SK-N-SH treated with all-trans-retinoic acid at 6 μM for 48 hours (cell line): ENCODE measurements around the gene UNC5CL.

Source experiments
- ARNTL ChIP-seq: fragments of 450-650 bp; formaldehyde crosslinking; IDR thresholded peaks from 2 replicates; pipeline ENCODE4 v1.5.0; 2020; ENCODE audit warnings: low read depth, mild to moderate bottlenecking, moderate library complexity, borderline replicate concordance
- ESRRG ChIP-seq: fragments of 250-450 bp; sonication (Bioruptor Pico); IDR thresholded peaks from 2 replicates; pipeline ENCODE4 v1.6.1; 2021; ENCODE audit warnings: mild to moderate bottlenecking
- GLIS3 ChIP-seq: fragments of 250-450 bp; sonication (Bioruptor Pico); IDR thresholded peaks from 2 replicates; pipeline ENCODE4 v1.5.0; 2020; ENCODE audit warnings: mild to moderate bottlenecking, moderate library complexity
- OSR1 ChIP-seq: fragments of 250-450 bp; sonication (Bioruptor Pico); IDR thresholded peaks from 2 replicates; pipeline ENCODE4 v1.8.0; 2022; ENCODE audit warnings: moderate library complexity, mild to moderate bottlenecking, inconsistent platforms
- PPARA ChIP-seq: fragments of 250-450 bp; sonication (Bioruptor Pico); IDR thresholded peaks from 2 replicates; pipeline ENCODE4 v1.5.0; 2020; ENCODE audit warnings: mild to moderate bottlenecking, borderline replicate concordance
- RARB ChIP-seq: fragments of 250-450 bp; sonication (Bioruptor Pico); IDR thresholded peaks from 2 replicates; pipeline ENCODE4 v1.8.0; 2021; ENCODE audit warnings: mild to moderate bottlenecking, moderate library complexity
- ZFP3 ChIP-seq: fragments of 250-450 bp; sonication (Bioruptor Pico); IDR thresholded peaks from 2 replicates; pipeline ENCODE4 v1.5.0; 2020; ENCODE audit warnings: mild to moderate bottlenecking, moderate library complexity
- ZFP30 ChIP-seq: fragments of 450-650 bp; formaldehyde crosslinking; IDR thresholded peaks from 2 replicates; pipeline ENCODE4 v1.5.0; 2022; ENCODE audit warnings: mild to moderate bottlenecking, moderate library complexity
- ZNF70 ChIP-seq: fragments of 450-650 bp; formaldehyde crosslinking; IDR thresholded peaks from 2 replicates; pipeline ENCODE4 v1.5.0; 2020; ENCODE audit warnings: mild to moderate bottlenecking, moderate library complexity
- TF ChIP-seq, protein P1 (sequence below): fragments of 250-450 bp; sonication (Bioruptor Pico); IDR thresholded peaks from 2 replicates; pipeline ENCODE4 v1.5.1; 2020; ENCODE audit warnings: low read depth, mild to moderate bottlenecking, moderate library complexity
- TF ChIP-seq, protein P2 (sequence below): fragments of 250-450 bp; sonication (Bioruptor Pico); IDR thresholded peaks from 2 replicates; pipeline ENCODE4 v1.8.0; 2020; ENCODE audit warnings: mild to moderate bottlenecking, moderate library complexity, borderline replicate concordance
- TF ChIP-seq, protein P3 (sequence below): fragments of 250-450 bp; sonication (Bioruptor Pico); IDR thresholded peaks from 2 replicates; pipeline ENCODE4 v1.5.1; 2021; ENCODE audit warnings: mild to moderate bottlenecking, moderate library complexity
- TF ChIP-seq, protein P4 (sequence below): fragments of 250-450 bp; sonication (Bioruptor Pico); IDR thresholded peaks from 2 replicates; pipeline ENCODE4 v1.8.0; 2021; ENCODE audit warnings: low read depth, mild to moderate bottlenecking, moderate library complexity, borderline replicate concordance

DNA sequence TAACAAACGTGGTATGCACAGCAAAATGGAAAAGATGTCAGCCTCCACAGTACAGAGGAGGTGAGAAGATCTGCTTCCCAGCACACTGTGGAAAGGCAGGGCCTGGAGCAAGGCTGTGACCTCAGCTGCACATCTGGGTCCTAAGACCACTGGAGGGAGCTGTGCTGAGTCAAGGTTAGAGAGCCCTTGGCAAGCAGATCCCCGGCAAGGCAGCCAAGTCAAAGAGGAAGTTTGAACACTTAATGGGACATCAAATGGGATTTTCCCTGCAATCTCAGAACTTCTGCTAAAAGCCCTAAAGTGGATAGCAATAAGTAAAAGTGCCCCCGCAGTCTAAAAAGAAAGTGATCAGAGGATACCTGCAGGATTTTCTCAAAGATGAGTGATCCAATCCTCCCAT lies 39.5 kb downstream of the UNC5CL start:
- TF ChIP-seq ZNF70 (CRISPR knock-in tag), result no peak
- TF ChIP-seq, protein P1, sequence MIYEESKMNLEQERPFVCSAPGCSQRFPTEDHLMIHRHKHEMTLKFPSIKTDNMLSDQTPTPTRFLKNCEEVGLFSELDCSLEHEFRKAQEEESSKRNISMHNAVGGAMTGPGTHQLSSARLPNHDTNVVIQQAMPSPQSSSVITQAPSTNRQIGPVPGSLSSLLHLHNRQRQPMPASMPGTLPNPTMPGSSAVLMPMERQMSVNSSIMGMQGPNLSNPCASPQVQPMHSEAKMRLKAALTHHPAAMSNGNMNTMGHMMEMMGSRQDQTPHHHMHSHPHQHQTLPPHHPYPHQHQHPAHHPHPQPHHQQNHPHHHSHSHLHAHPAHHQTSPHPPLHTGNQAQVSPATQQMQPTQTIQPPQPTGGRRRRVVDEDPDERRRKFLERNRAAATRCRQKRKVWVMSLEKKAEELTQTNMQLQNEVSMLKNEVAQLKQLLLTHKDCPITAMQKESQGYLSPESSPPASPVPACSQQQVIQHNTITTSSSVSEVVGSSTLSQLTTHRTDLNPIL (CRISPR knock-in tag), result no peak
- TF ChIP-seq RARB (CRISPR knock-in tag), result no peak
- TF ChIP-seq, protein P2, sequence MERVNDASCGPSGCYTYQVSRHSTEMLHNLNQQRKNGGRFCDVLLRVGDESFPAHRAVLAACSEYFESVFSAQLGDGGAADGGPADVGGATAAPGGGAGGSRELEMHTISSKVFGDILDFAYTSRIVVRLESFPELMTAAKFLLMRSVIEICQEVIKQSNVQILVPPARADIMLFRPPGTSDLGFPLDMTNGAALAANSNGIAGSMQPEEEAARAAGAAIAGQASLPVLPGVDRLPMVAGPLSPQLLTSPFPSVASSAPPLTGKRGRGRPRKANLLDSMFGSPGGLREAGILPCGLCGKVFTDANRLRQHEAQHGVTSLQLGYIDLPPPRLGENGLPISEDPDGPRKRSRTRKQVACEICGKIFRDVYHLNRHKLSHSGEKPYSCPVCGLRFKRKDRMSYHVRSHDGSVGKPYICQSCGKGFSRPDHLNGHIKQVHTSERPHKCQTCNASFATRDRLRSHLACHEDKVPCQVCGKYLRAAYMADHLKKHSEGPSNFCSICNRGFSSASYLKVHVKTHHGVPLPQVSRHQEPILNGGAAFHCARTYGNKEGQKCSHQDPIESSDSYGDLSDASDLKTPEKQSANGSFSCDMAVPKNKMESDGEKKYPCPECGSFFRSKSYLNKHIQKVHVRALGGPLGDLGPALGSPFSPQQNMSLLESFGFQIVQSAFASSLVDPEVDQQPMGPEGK (CRISPR knock-in tag), result no peak
- no peak for TF ChIP-seq ARNTL (CRISPR knock-in tag)
- TF ChIP-seq GLIS3 (CRISPR knock-in tag), result no peak
- TF ChIP-seq ZFP3 (CRISPR knock-in tag), result no peak
- TF ChIP-seq ZFP30 (CRISPR knock-in tag), result no peak
- TF ChIP-seq, protein P3, sequence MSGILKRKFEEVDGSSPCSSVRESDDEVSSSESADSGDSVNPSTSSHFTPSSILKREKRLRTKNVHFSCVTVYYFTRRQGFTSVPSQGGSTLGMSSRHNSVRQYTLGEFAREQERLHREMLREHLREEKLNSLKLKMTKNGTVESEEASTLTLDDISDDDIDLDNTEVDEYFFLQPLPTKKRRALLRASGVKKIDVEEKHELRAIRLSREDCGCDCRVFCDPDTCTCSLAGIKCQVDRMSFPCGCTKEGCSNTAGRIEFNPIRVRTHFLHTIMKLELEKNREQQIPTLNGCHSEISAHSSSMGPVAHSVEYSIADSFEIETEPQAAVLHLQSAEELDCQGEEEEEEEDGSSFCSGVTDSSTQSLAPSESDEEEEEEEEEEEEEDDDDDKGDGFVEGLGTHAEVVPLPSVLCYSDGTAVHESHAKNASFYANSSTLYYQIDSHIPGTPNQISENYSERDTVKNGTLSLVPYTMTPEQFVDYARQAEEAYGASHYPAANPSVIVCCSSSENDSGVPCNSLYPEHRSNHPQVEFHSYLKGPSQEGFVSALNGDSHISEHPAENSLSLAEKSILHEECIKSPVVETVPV (CRISPR knock-in tag), result no peak
- no peak for TF ChIP-seq PPARA
- TF ChIP-seq, protein P4, sequence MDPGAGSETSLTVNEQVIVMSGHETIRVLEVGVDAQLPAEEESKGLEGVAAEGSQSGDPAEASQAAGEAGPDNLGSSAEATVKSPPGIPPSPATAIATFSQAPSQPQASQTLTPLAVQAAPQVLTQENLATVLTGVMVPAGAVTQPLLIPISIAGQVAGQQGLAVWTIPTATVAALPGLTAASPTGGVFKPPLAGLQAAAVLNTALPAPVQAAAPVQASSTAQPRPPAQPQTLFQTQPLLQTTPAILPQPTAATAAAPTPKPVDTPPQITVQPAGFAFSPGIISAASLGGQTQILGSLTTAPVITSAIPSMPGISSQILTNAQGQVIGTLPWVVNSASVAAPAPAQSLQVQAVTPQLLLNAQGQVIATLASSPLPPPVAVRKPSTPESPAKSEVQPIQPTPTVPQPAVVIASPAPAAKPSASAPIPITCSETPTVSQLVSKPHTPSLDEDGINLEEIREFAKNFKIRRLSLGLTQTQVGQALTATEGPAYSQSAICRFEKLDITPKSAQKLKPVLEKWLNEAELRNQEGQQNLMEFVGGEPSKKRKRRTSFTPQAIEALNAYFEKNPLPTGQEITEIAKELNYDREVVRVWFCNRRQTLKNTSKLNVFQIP, result no peak
- no peak for TF ChIP-seq OSR1 (CRISPR knock-in tag)
- no peak for TF ChIP-seq ESRRG
